Thyroid gland (tissue), 4 donors: ENCODE data around the gene SLC30A1.

ENCODE experiments used
- POLR2A ChIP-seq, 2 donors: fragments of 450-650 bp; IDR thresholded peaks; one replicate each; pipeline ENCODE4 v1.6.1; 2017; ENCODE audit warnings: antibody characterized with exemption in 2 of 2, mild to moderate bottlenecking in 2 of 2, moderate library complexity in 1 of 2
- TF ChIP-seq, protein P1 (sequence below), 6 experiments: fragments of 200-600 bp in 3 of 6; fragments of 450-650 bp in 3 of 6; sonication (generic) in 3 of 6; IDR thresholded peaks; one replicate each; pipeline ENCODE4 v1.5.1; 2016 to 2019; ENCODE audit warnings: antibody characterized with exemption in 6 of 6, mild to moderate bottlenecking in 2 of 6, inconsistent platforms in 1 of 6, moderate library complexity in 1 of 6

GRCh38 chr1:211536606-211537005 is 42.4 kb downstream of the SLC30A1 start:
- TF ChIP-seq, protein P1, sequence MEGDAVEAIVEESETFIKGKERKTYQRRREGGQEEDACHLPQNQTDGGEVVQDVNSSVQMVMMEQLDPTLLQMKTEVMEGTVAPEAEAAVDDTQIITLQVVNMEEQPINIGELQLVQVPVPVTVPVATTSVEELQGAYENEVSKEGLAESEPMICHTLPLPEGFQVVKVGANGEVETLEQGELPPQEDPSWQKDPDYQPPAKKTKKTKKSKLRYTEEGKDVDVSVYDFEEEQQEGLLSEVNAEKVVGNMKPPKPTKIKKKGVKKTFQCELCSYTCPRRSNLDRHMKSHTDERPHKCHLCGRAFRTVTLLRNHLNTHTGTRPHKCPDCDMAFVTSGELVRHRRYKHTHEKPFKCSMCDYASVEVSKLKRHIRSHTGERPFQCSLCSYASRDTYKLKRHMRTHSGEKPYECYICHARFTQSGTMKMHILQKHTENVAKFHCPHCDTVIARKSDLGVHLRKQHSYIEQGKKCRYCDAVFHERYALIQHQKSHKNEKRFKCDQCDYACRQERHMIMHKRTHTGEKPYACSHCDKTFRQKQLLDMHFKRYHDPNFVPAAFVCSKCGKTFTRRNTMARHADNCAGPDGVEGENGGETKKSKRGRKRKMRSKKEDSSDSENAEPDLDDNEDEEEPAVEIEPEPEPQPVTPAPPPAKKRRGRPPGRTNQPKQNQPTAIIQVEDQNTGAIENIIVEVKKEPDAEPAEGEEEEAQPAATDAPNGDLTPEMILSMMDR (IDR thresholded peaks at IDR 0.05): no peak
- TF ChIP-seq POLR2A (IDR thresholded peaks at IDR 0.05): no peak
